ENCODE results near the gene CSTPP1. TPM values are rescaled to one million over a fixed set of nuclear protein-coding genes. Genes with fewer than 3 reads are reported as not detected.

Gene CSTPP1
- total RNA-seq, 1 donor from 2014 or later = 32.8 TPM

DNA sequence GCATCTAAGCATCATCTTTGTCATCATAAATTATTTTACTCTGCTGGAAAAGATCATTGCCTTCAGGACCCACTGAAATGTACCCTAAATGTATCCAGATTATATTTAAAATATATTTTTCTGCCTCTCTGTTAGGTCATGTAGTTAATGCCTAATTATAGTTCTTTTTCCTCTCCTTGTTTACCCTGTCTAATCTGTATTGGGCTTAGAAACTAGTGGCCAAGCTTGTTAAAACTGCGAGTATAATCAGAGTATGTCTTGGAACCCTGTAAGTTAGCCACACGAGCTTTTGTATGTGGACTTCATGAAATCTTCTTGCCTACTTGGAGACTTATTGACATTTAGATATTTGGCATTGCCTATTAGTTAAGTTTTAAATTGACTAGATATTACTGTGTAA, 184.5 kb downstream of the CSTPP1 start:
- TF ChIP-seq, protein P1, sequence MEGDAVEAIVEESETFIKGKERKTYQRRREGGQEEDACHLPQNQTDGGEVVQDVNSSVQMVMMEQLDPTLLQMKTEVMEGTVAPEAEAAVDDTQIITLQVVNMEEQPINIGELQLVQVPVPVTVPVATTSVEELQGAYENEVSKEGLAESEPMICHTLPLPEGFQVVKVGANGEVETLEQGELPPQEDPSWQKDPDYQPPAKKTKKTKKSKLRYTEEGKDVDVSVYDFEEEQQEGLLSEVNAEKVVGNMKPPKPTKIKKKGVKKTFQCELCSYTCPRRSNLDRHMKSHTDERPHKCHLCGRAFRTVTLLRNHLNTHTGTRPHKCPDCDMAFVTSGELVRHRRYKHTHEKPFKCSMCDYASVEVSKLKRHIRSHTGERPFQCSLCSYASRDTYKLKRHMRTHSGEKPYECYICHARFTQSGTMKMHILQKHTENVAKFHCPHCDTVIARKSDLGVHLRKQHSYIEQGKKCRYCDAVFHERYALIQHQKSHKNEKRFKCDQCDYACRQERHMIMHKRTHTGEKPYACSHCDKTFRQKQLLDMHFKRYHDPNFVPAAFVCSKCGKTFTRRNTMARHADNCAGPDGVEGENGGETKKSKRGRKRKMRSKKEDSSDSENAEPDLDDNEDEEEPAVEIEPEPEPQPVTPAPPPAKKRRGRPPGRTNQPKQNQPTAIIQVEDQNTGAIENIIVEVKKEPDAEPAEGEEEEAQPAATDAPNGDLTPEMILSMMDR (IDR thresholded peaks at IDR 0.05) = no peak
- no peaks in the 10 kb centered on the region for H3K36me3 ChIP-seq
- no peaks in the 10 kb centered on the region for H3K27me3 ChIP-seq (ENCODE audit: low read depth)
- DNase-seq (no peak), ATAC-seq (no peak)
- H3K4me3 ChIP-seq = no peak overlapping the region
- no peaks in the 10 kb centered on the region for H3K4me1 ChIP-seq
- no peak overlapping the region for H3K27ac ChIP-seq
- H3K9me3 ChIP-seq = no peaks in the 10 kb centered on the region
- intact Hi-C loops (cut with DNase I) = no loop called here

DNA sequence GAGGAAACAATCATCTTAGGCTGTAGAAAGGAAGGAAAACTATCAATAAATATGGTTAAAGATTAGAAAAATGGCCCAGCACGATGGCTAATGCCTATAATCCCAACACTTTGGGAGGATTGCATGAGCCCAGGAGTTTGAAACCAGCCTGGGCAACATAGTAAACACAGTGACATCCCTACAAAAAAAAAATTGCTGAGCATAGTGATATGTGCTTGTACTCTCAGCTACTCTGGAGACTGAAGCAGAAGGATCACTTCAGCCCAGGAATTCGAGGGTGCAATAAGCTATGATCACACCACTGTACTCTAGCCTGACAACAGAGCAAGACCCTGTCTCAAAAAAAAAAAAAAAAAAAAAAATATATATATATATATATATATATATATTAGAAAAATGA, 185.2 kb downstream of the CSTPP1 start:
- DNase-seq = no peak
- no peaks in the 10 kb centered on the region for H3K27me3 ChIP-seq (ENCODE audit: low read depth)
- H3K27ac ChIP-seq = no peak overlapping the region
- TF ChIP-seq, protein P1 (IDR thresholded peaks at IDR 0.05) = no peak
- no peaks in the 10 kb centered on the region for H3K9me3 ChIP-seq
- no peak overlapping the region for H3K4me3 ChIP-seq
- intact Hi-C loops (cut with DNase I) = no loop called here
- no peaks in the 10 kb centered on the region for H3K4me1 ChIP-seq
- no peak for ATAC-seq
- no peaks in the 10 kb centered on the region for H3K36me3 ChIP-seq

DNA sequence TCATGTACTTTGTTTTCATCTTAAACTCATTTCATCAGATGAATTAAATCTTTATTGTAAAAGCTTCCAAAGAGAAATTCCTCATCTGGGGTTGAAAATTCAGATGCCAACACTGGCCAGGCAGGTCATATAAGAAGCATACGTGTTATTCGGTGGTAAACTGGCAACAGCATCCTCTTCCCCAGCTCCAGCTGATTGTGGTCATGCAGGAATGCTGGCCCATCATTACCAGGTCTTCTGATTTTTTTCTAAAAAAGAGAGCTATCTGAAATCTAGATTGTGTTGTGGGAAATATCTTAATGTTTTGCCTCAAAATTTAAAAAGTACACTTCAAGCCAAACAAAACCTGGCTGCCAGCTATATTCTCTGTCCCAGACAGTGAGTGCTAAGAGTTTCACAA, 186.5 kb downstream of the CSTPP1 start:
- H3K4me3 ChIP-seq = no peak overlapping the region
- no peak overlapping the region for H3K27ac ChIP-seq
- TF ChIP-seq, protein P1 (IDR thresholded peaks at IDR 0.05) = no peak
- no peaks in the 10 kb centered on the region for H3K27me3 ChIP-seq (ENCODE audit: low read depth)
- DNase-seq (no peak), ATAC-seq (no peak)
- H3K4me1 ChIP-seq = no peaks in the 10 kb centered on the region
- no peaks in the 10 kb centered on the region for H3K9me3 ChIP-seq
- intact Hi-C loops (cut with DNase I) = no loop called here
- H3K36me3 ChIP-seq = no peaks in the 10 kb centered on the region

DNA sequence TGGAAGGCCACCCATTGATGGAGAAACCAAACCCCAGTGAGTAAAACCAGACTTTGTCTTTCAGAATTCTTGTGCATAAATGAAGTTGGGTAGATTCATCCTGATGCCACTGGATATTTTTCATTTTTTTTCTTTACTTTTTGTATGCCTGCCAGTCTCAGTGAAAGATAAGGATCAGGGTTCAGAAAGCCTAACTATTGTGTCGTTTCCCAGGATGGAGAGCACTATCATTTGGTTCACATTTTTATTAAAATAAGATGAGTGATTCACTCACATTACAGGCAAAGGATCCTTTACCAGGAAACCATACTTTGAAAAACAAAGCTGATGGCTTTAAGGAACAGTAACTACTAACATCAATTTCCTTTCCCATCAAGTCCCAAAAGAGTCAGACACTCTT, 188.1 kb downstream of the CSTPP1 start:
- ATAC-seq (no peak), DNase-seq (no peak)
- H3K9me3 ChIP-seq = no peaks in the 10 kb centered on the region
- H3K27me3 ChIP-seq (ENCODE audit: low read depth) = no peaks in the 10 kb centered on the region
- H3K4me1 ChIP-seq = no peaks in the 10 kb centered on the region
- no peak overlapping the region for H3K4me3 ChIP-seq
- H3K36me3 ChIP-seq = no peaks in the 10 kb centered on the region
- TF ChIP-seq, protein P1 (IDR thresholded peaks at IDR 0.05) = no peak
- no peak overlapping the region for H3K27ac ChIP-seq
- intact Hi-C loops (cut with DNase I) = no loop called here

DNA sequence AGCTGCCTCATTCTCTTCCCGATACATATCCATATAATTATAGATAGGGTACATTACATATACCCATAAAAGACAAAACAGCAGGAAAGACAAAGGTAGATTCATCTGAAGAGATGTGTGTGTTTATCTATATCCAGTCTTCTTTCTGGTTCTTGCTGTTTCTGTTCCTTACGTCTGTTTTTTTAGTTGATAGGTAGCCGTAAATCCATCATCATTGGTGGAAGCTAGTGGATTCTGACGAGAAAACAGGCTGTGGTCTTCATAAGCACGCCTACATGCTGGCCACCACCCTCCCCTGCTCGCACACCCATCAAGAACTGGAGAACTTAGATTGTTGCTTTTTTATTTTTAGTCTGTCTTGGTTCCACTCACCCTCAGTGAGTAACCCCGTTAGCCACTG, 188.5 kb downstream of the CSTPP1 start:
- H3K27ac ChIP-seq = no peak overlapping the region
- no peaks in the 10 kb centered on the region for H3K4me1 ChIP-seq
- H3K4me3 ChIP-seq = no peak overlapping the region
- ATAC-seq = no peak
- no peaks in the 10 kb centered on the region for H3K36me3 ChIP-seq
- H3K9me3 ChIP-seq = no peaks in the 10 kb centered on the region
- intact Hi-C loops (cut with DNase I) = no loop called here
- no peaks in the 10 kb centered on the region for H3K27me3 ChIP-seq (ENCODE audit: low read depth)
- DNase-seq = no peak
- TF ChIP-seq, protein P1 (IDR thresholded peaks at IDR 0.05) = no peak

DNA sequence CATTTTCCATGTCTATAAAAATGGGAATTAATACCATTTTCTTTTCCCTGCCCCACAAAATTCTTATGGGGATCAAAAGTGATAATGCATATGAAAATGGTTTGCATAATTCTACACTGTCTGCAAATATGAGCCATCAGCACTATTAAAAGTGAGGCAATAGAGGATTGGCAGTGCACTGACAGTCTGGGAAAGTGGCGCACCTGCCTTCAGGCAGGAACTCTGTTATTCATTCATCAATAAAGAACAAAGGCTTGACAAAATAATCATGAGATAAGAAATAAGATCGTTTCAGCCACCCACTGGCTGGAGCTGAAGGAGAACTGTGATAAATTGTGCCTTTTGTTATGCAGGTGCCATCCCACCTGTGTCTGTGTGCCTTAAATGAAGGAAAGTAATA, 190.7 kb downstream of the CSTPP1 start:
- H3K27ac ChIP-seq = no peak overlapping the region
- H3K4me1 ChIP-seq = no peaks in the 10 kb centered on the region
- H3K4me3 ChIP-seq = no peak overlapping the region
- no peak for ATAC-seq
- TF ChIP-seq, protein P1 (IDR thresholded peaks at IDR 0.05) = no peak
- no peak for DNase-seq
- H3K9me3 ChIP-seq = no peaks in the 10 kb centered on the region
- H3K27me3 ChIP-seq (ENCODE audit: low read depth) = no peaks in the 10 kb centered on the region
- H3K36me3 ChIP-seq = no peaks in the 10 kb centered on the region
- intact Hi-C loops (cut with DNase I) = no loop called here

Measured in lower lobe of right lung (tissue), 2 donors.